DOHH2 (cell line): ENCODE data around the gene TMTC1.

Experiments used
- H3F3A ChIP-seq: fragments of 200-600 bp; sonication (generic), shearing (Covaris generic); 2 replicates; pipeline ENCODE4 v1.6.0; 2016; ENCODE audit warnings: antibody characterized with exemption, mild to moderate bottlenecking; ENCODE audit not compliant: control insufficient read depth, insufficient read depth
- H3K27ac ChIP-seq: fragments of 200-600 bp; sonication (generic); 2 replicates; pipeline ENCODE4 v1.5.1; 2014; ENCODE audit warnings: low read depth, mild to moderate bottlenecking, low read length, moderate library complexity
- H3K27me3 ChIP-seq: fragments of 200-600 bp; sonication (generic); 2 replicates; pipeline ENCODE4 v1.6.1; 2014; ENCODE audit warnings: mild to moderate bottlenecking, low read length, mixed read lengths; ENCODE audit not compliant: control insufficient read depth
- H3K36me3 ChIP-seq: fragments of 200-600 bp; sonication (generic); 2 replicates; pipeline ENCODE4 v1.6.1; 2014; ENCODE audit warnings: mild to moderate bottlenecking, low read length, moderate library complexity, mixed read lengths; ENCODE audit not compliant: control insufficient read depth
- H3K4me1 ChIP-seq: fragments of 200-600 bp; sonication (generic); 2 replicates; pipeline ENCODE4 v1.6.1; 2014; ENCODE audit warnings: mild to moderate bottlenecking, low read length, mixed read lengths; ENCODE audit not compliant: control insufficient read depth
- H3K4me2 ChIP-seq: fragments of 200-600 bp; sonication (generic); 2 replicates; pipeline ENCODE4 v1.6.0; 2014; ENCODE audit warnings: mild to moderate bottlenecking, low read length, moderate library complexity
- H3K4me3 ChIP-seq: fragments of 200-600 bp; sonication (generic); 2 replicates; pipeline ENCODE4 v1.5.1; 2014; ENCODE audit warnings: mild to moderate bottlenecking, low read length, mixed read lengths
- H3K79me2 ChIP-seq: fragments of 200-600 bp; sonication (generic); 2 replicates; pipeline ENCODE4 v1.6.1; 2014; ENCODE audit warnings: mild to moderate bottlenecking, low read length, mixed read lengths; ENCODE audit not compliant: control insufficient read depth
- H3K9me2 ChIP-seq: fragments of 200-600 bp; sonication (generic); replicated peaks from 2 replicates; pipeline ENCODE4 v1.6.1; 2014; ENCODE audit warnings: mild to moderate bottlenecking, low read length, mixed read lengths; ENCODE audit not compliant: control insufficient read depth
- H3K9me3 ChIP-seq: fragments of 200-600 bp; sonication (generic); 2 replicates; pipeline ENCODE4 v1.6.1; 2014; ENCODE audit warnings: antibody characterized with exemption, low read length, mixed read lengths; ENCODE audit not compliant: control insufficient read depth, insufficient read depth
- H4K20me1 ChIP-seq: fragments of 200-600 bp; sonication (generic); 2 replicates; pipeline ENCODE4 v1.6.0; 2014; ENCODE audit warnings: low read depth, mild to moderate bottlenecking, antibody characterized with exemption, low read length, moderate library complexity; ENCODE audit not compliant: control insufficient read depth, insufficient read depth
- CTCF ChIP-seq: fragments of 200-600 bp; sonication (generic); IDR thresholded peaks from one replicate; pipeline ENCODE4 v1.5.1; 2014; ENCODE audit warnings: antibody characterized with exemption, mild to moderate bottlenecking, low read depth, low read length; ENCODE audit not compliant: poor library complexity, severe bottlenecking
- EZH2phosphoT487 ChIP-seq: fragments of 200-600 bp; sonication (generic); IDR thresholded peaks from 2 replicates; pipeline ENCODE4 v1.6.1; 2017; ENCODE audit warnings: borderline replicate concordance, mild to moderate bottlenecking, antibody characterized with exemption, low read length, moderate library complexity, mixed read lengths

Gene TMTC1

GRCh38 chr12:29578070-29578469, 205.7 kb downstream of the TMTC1 start:
- Histone ChIP-seq H3K9me2 (no peaks in the 10 kb centered on the region), H3K4me3 (no peak overlapping the region), H3K27me3 (no peaks in the 10 kb centered on the region), H3K27ac (no peak overlapping the region), H3K79me2 (no peaks in the 10 kb centered on the region), H3K4me2 (no peak overlapping the region), H3K36me3 (no peaks in the 10 kb centered on the region), H3K9me3 (no peaks in the 10 kb centered on the region), H4K20me1 (no peaks in the 10 kb centered on the region), H3F3A (no peaks in the 10 kb centered on the region), H3K4me1 (no peaks in the 10 kb centered on the region)
- TF ChIP-seq CTCF: no peak
- no peak for TF ChIP-seq EZH2phosphoT487

GRCh38 chr12:29574500-29574899, 209.2 kb downstream of the TMTC1 start:
- Histone ChIP-seq H3K79me2 (no peaks in the 10 kb centered on the region), H3F3A (no peaks in the 10 kb centered on the region), H3K9me3 (no peaks in the 10 kb centered on the region), H3K27me3 (no peaks in the 10 kb centered on the region), H3K27ac (no peak overlapping the region), H3K4me3 (no peak overlapping the region), H3K9me2 (no peaks in the 10 kb centered on the region), H4K20me1 (no peaks in the 10 kb centered on the region), H3K4me1 (no peaks in the 10 kb centered on the region), H3K4me2 (no peak overlapping the region), H3K36me3 (no peaks in the 10 kb centered on the region)
- TF ChIP-seq CTCF: no peak
- no peak for TF ChIP-seq EZH2phosphoT487

GRCh38 chr12:29572938-29573337, 210.8 kb downstream of the TMTC1 start:
- Histone ChIP-seq H3K36me3 (no peaks in the 10 kb centered on the region), H3K79me2 (no peaks in the 10 kb centered on the region), H3K4me2 (no peak overlapping the region), H3K27me3 (no peaks in the 10 kb centered on the region), H3K9me2 (no peaks in the 10 kb centered on the region), H3K9me3 (no peaks in the 10 kb centered on the region), H3K27ac (no peak overlapping the region), H3F3A (no peaks in the 10 kb centered on the region), H3K4me3 (no peak overlapping the region), H4K20me1 (no peaks in the 10 kb centered on the region), H3K4me1 (no peaks in the 10 kb centered on the region)
- TF ChIP-seq CTCF (no peak), EZH2phosphoT487 (no peak)

GRCh38 chr12:29572464-29572863, 211.3 kb downstream of the TMTC1 start:
- no peaks in the 10 kb centered on the region for H3K36me3 ChIP-seq
- H3K4me1 ChIP-seq: no peaks in the 10 kb centered on the region
- no peaks in the 10 kb centered on the region for H3K27me3 ChIP-seq
- H3K79me2 ChIP-seq: no peaks in the 10 kb centered on the region
- no peak overlapping the region for H3K4me2 ChIP-seq
- no peaks in the 10 kb centered on the region for H3K9me2 ChIP-seq
- no peaks in the 10 kb centered on the region for H4K20me1 ChIP-seq
- H3K9me3 ChIP-seq: no peaks in the 10 kb centered on the region
- TF ChIP-seq CTCF: no peak
- H3K4me3 ChIP-seq: no peak overlapping the region
- no peak overlapping the region for H3K27ac ChIP-seq
- H3F3A ChIP-seq: no peaks in the 10 kb centered on the region
